ENCODE results near the gene SPON2.

DNA sequence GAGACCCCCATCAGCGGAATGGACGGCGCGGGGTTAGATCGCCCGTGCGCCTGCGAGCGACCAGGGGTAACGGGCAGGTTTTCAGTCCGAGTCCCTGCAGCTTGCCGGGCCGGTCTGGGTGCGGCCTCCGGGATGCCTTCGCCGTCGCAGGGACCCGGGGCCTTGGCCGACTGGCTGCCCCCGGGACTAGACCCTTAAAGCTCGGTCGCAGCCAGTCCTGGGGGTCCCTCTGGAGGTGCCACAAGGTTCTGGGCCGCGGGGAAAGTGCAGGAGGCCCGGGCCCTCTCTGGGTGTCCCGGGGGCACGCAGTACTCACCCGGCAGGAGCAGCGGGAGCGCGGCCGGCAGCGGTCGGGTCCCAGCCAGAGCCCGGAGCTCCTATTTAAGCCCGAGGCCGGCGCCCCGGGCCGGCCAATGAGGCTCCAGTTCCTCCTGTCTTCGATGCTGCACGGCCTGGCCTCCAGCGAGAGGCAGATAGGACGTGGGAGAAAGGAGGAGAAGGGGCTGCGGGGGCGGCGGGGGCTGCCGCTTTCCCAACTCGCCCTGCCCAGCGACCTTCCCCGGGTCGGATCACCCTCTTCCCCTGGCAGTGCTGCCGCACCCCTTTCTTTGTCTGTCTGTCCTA is at the start of gene SPON2:
- no peak for TF ChIP-seq CTCF (optimal IDR thresholded peaks at IDR 0.05 in 1 of 3, IDR thresholded peaks at IDR 0.05 in 1 of 3, conservative IDR thresholded peaks at IDR 0.05 in 1 of 3; ENCODE audit: extremely low read depth in 1 of 3, insufficient read depth in 2 of 3, low read length in 3 of 3)
- peak; percentile 100 for TF ChIP-seq EZH2 (IDR thresholded peaks at IDR 0.05; ENCODE audit: low read length)

Data from keratinocyte (primary cell).